H1 (cell line): ENCODE measurements around the gene SLC7A14. TPM values are rescaled to one million over a fixed set of nuclear protein-coding genes. Genes with fewer than 3 reads are reported as not detected.

Experiments
- CTCF ChIA-PET: fragments of 300-600 bp; sonication (Branson Sonifier 250); formaldehyde crosslinking; loops from one replicate; lab custom pipeline; 2021; ENCODE audit not compliant: partially characterized antibody; lab: Charles Lee
- POLR2A ChIA-PET: fragments of 300-600 bp; sonication (Branson Sonifier 250); formaldehyde crosslinking; loops from one replicate; lab custom pipeline; 2021; ENCODE audit warnings: inconsistent platforms; ENCODE audit not compliant: partially characterized antibody; lab: Charles Lee
- DNase-seq, 2 experiments: peaks; one replicate each; pipeline versions ENCODE4 v3.0.0 to v3.0.0-alpha.2; 2010 to 2022; ENCODE audit warnings: low spot score in 2 of 2, low read depth in 1 of 2, mixed read lengths in 1 of 2
- FAIRE-seq: peaks from 2 replicates; lab custom pipeline; 2011; peaks lifted over from hg19 to GRCh38; lab: Jason Lieb, UNC
- H2AFZ ChIP-seq: 2 replicates; pipeline ENCODE4 v1.8.1; 2012; ENCODE audit warnings: low read length, inconsistent platforms
- H2AK5ac ChIP-seq: 2 replicates; pipeline ENCODE4 v1.6.1; 2013; ENCODE audit warnings: low read depth, low read length
- H2BK120ac ChIP-seq: replicated peaks from 2 replicates; pipeline ENCODE3; 2013; ENCODE audit warnings: low read depth, low read length, inconsistent platforms
- H2BK12ac ChIP-seq: 2 replicates; pipeline ENCODE4 v1.6.1; 2013; ENCODE audit warnings: low read depth, low read length
- H2BK15ac ChIP-seq: 2 replicates; pipeline ENCODE4 v1.6.1; 2013; ENCODE audit warnings: low read length
- H2BK20ac ChIP-seq: 2 replicates; pipeline ENCODE4 v1.6.1; 2013; ENCODE audit warnings: low read length
- H2BK5ac ChIP-seq: 2 replicates; pipeline ENCODE4 v1.6.1; 2013; ENCODE audit warnings: low read depth, low read length
- H3K14ac ChIP-seq: 2 replicates; pipeline ENCODE4 v1.6.1; 2013; ENCODE audit warnings: inconsistent platforms; ENCODE audit not compliant: insufficient read length
- H3K18ac ChIP-seq: 2 replicates; pipeline ENCODE4 v1.6.1; 2013; ENCODE audit warnings: low read length; ENCODE audit errors: extremely low read depth
- H3K23ac ChIP-seq: 2 replicates; pipeline ENCODE4 v1.6.1; 2013; ENCODE audit warnings: inconsistent platforms; ENCODE audit not compliant: insufficient read length
- H3K23me2 ChIP-seq: 2 replicates; pipeline ENCODE4 v1.6.1; 2013; ENCODE audit warnings: low read depth, low read length
- H3K27ac ChIP-seq: 2 replicates; pipeline ENCODE4 v1.6.1; 2011; ENCODE audit warnings: low read depth, low read length, inconsistent platforms
- H3K27me3 ChIP-seq, 4 experiments: replicated peaks in 1 of 4; 1 replicate in 1 of 4; 2 replicates in 3 of 4; pipeline versions ENCODE4 v1.6.1 to v1.8.1; 2011 to 2013; ENCODE audit warnings: low read length in 3 of 4, mild to moderate bottlenecking in 3 of 4, inconsistent platforms in 2 of 4, mixed read lengths in 2 of 4, moderate library complexity in 1 of 4; ENCODE audit not compliant: control insufficient read depth in 3 of 4, insufficient read depth in 3 of 4; ENCODE audit errors: extremely low read depth in 1 of 4
- H3K36me3 ChIP-seq, 4 experiments: 2 replicates each; pipeline versions ENCODE4 v1.6.1 to v1.8.1; 2011 to 2013; ENCODE audit warnings: mild to moderate bottlenecking in 4 of 4, low read length in 3 of 4, moderate library complexity in 2 of 4, control low read depth in 1 of 4, inconsistent platforms in 1 of 4; ENCODE audit not compliant: insufficient read depth in 4 of 4, control insufficient read depth in 2 of 4
- H3K4ac ChIP-seq: replicated peaks from 2 replicates; pipeline ENCODE3; 2013; ENCODE audit warnings: low read length, low read depth, mixed read lengths, inconsistent platforms; ENCODE audit not compliant: insufficient read length
- H3K4me1 ChIP-seq, 4 experiments: replicated peaks in 1 of 4; 1 replicate in 1 of 4; 2 replicates in 3 of 4; pipeline versions ENCODE4 v1.6.1 to v1.8.1; 2011 to 2013; ENCODE audit warnings: low read length in 3 of 4, inconsistent platforms in 2 of 4, mixed read lengths in 1 of 4; ENCODE audit not compliant: insufficient read depth in 4 of 4, control insufficient read depth in 3 of 4
- H3K4me2 ChIP-seq, 2 experiments: 2 replicates each; pipeline versions ENCODE4 v1.6.1 to v1.8.1; 2011 to 2013; ENCODE audit warnings: low read depth in 2 of 2, low read length in 2 of 2, control low read depth in 1 of 2, inconsistent platforms in 1 of 2, mild to moderate bottlenecking in 1 of 2; ENCODE audit not compliant: insufficient read depth in 1 of 2
- H3K4me3 ChIP-seq, 4 experiments: fragments of 200-600, 300-600 bp in 1 of 4; sonication (generic), shearing (Covaris generic), sonication (Bioruptor Twin) in 1 of 4; 2 replicates each; pipeline versions ENCODE4 v1.5.1 to v1.8.1; 2011 to 2016; ENCODE audit warnings: low read length in 4 of 4, low read depth in 3 of 4, control low read depth in 2 of 4, inconsistent platforms in 2 of 4, mild to moderate bottlenecking in 2 of 4, mixed read lengths in 1 of 4, moderate library complexity in 1 of 4; ENCODE audit not compliant: insufficient read depth in 2 of 4; ENCODE audit errors: extremely low read depth in 1 of 4
- H3K56ac ChIP-seq: replicated peaks from 2 replicates; pipeline ENCODE3; 2013; ENCODE audit warnings: low read depth, mild to moderate bottlenecking, mixed read lengths, low read length, inconsistent platforms; ENCODE audit not compliant: insufficient read length
- H3K79me1 ChIP-seq: 2 replicates; pipeline ENCODE4 v1.6.1; 2013; ENCODE audit warnings: low read depth, low read length, control low read depth
- H3K79me2 ChIP-seq, 2 experiments: 2 replicates each; pipeline versions ENCODE4 v1.6.1 to v1.8.1; 2012 to 2013; ENCODE audit warnings: low read length in 2 of 2, mild to moderate bottlenecking in 2 of 2, inconsistent platforms in 1 of 2; ENCODE audit not compliant: insufficient read depth in 2 of 2, control insufficient read depth in 1 of 2
- H3K9ac ChIP-seq, 4 experiments: replicated peaks in 1 of 4; 1 replicate in 1 of 4; 2 replicates in 3 of 4; pipeline versions ENCODE4 v1.6.1 to v1.8.1; 2011 to 2013; ENCODE audit warnings: low read depth in 3 of 4, low read length in 3 of 4, control low read depth in 2 of 4, mild to moderate bottlenecking in 2 of 4, moderate library complexity in 2 of 4, inconsistent platforms in 1 of 4; ENCODE audit errors: extremely low read depth in 1 of 4
- H3K9me3 ChIP-seq, 2 experiments: 2 replicates each; pipeline versions ENCODE4 v1.6.1 to v1.8.1; 2012 to 2013; ENCODE audit warnings: mild to moderate bottlenecking in 2 of 2, moderate library complexity in 2 of 2, control low read depth in 1 of 2, inconsistent platforms in 1 of 2, low read depth in 1 of 2, low read length in 1 of 2, mixed read lengths in 1 of 2; ENCODE audit not compliant: insufficient read depth in 2 of 2
- H4K20me1 ChIP-seq, 2 experiments: replicated peaks in 1 of 2; 2 replicates each; pipeline versions ENCODE3 to v1.8.1; 2011 to 2013; ENCODE audit warnings: inconsistent platforms in 2 of 2, low read length in 2 of 2, mild to moderate bottlenecking in 1 of 2; ENCODE audit not compliant: insufficient read depth in 2 of 2, control insufficient read depth in 1 of 2
- H4K5ac ChIP-seq: 2 replicates; pipeline ENCODE4 v1.6.1; 2013; ENCODE audit warnings: low read length, low read depth, mixed read lengths, inconsistent platforms; ENCODE audit not compliant: insufficient read length
- H4K8ac ChIP-seq: 2 replicates; pipeline ENCODE4 v1.8.0; 2013; ENCODE audit warnings: mild to moderate bottlenecking, moderate library complexity, low read length, inconsistent platforms; ENCODE audit not compliant: insufficient read depth; ENCODE audit errors: extremely low read depth
- H4K91ac ChIP-seq: replicated peaks from 2 replicates; pipeline ENCODE3; 2013; ENCODE audit warnings: low read length, mixed read lengths, inconsistent platforms; ENCODE audit not compliant: insufficient read length
- CEBPB ChIP-seq: IDR thresholded peaks from 2 replicates; pipeline ENCODE4 v1.6.1; 2012; ENCODE audit warnings: low read depth, low read length
- CHD1 ChIP-seq: IDR thresholded peaks from 2 replicates; pipeline ENCODE4 v1.6.1; 2012; ENCODE audit warnings: low read depth, low read length, improper control_type of control experiment
- CHD2 ChIP-seq: IDR thresholded peaks from 2 replicates; pipeline ENCODE4 v1.6.1; 2012; ENCODE audit warnings: low read length, improper control_type of control experiment
- EGR1 ChIP-seq: IDR thresholded peaks from 2 replicates; pipeline ENCODE4 v1.6.1; 2011; ENCODE audit warnings: low read depth, low read length, borderline replicate concordance
- EZH2 ChIP-seq: fragments of 200-600 bp; sonication (generic); IDR thresholded peaks from 2 replicates; pipeline ENCODE4 v1.7.1; 2012; ENCODE audit warnings: low read depth, mild to moderate bottlenecking, moderate library complexity, low read length, inconsistent platforms; ENCODE audit not compliant: severe bottlenecking
- HDAC6 ChIP-seq: IDR thresholded peaks from one replicate; pipeline ENCODE4 v1.7.1; 2012; ENCODE audit warnings: low read depth, mild to moderate bottlenecking, inconsistent platforms, low read length, moderate library complexity
- MAFK ChIP-seq: IDR thresholded peaks from 2 replicates; pipeline ENCODE4 v1.6.1; 2012; ENCODE audit warnings: low read depth, mild to moderate bottlenecking, improper control_type of control experiment, low read length
- NRF1 ChIP-seq: IDR thresholded peaks from 2 replicates; pipeline ENCODE4 v1.6.1; 2011; ENCODE audit warnings: mild to moderate bottlenecking, low read depth, low read length, improper control_type of control experiment
- POU5F1 ChIP-seq: IDR thresholded peaks from 2 replicates; pipeline ENCODE4 v1.6.1; 2011; ENCODE audit warnings: low read depth, mild to moderate bottlenecking, low read length, moderate library complexity
- SIRT6 ChIP-seq: IDR thresholded peaks from one replicate; pipeline ENCODE4 v1.7.1; 2012; ENCODE audit warnings: low read length, inconsistent platforms
- SP4 ChIP-seq: IDR thresholded peaks from 2 replicates; pipeline ENCODE4 v1.6.1; 2012; ENCODE audit warnings: low read length, inconsistent platforms
- SRF ChIP-seq: IDR thresholded peaks from 2 replicates; pipeline ENCODE4 v1.6.1; 2011; ENCODE audit warnings: mild to moderate bottlenecking, low read depth, low read length, moderate library complexity
- SUZ12 ChIP-seq: fragments of 200-600 bp; sonication (generic); IDR thresholded peaks from 2 replicates; pipeline ENCODE4 v1.6.1; 2012; ENCODE audit warnings: mild to moderate bottlenecking, inconsistent platforms, low read length, moderate library complexity, mixed read lengths
- TAF7 ChIP-seq: optimal IDR thresholded peaks from 2 replicates; pipeline ENCODE3; 2011; ENCODE audit warnings: low read depth, mild to moderate bottlenecking, inconsistent platforms, low read length, moderate library complexity, borderline replicate concordance
- TBP ChIP-seq: IDR thresholded peaks from 2 replicates; pipeline ENCODE4 v1.6.1; 2011; ENCODE audit warnings: low read depth, low read length, improper control_type of control experiment
- WGBS, 2 experiments: shearing (Covaris generic) in 1 of 2; methylation state at CpG; one replicate each; pipeline versions ENCODE4 v1.1.6 to v1.1.7; 2013 to 2015; ENCODE audit warnings: low lambda C conversion rate in 2 of 2, mixed read lengths in 2 of 2, inconsistent platforms in 1 of 2, low coverage in 1 of 2, missing lambda C conversion rate in 1 of 2; ENCODE audit not compliant: insufficient replicate concordance in 2 of 2, insufficient coverage in 1 of 2, insufficient read length in 1 of 2; ENCODE audit errors: extremely low coverage in 1 of 2, missing lambda C conversion rate in 1 of 2; 5-methylcytosine and 5-hydroxymethylcytosine counted together
- polyA plus RNA-seq, 7 experiments: library from polyadenylated mRNA; depleted of rRNA in 3 of 7; stranded (reverse) in 5 of 7; unstranded in 2 of 7; fragments of >200 nt in 5 of 7; fragments of 200-250 nt in 2 of 7; gene quantifications; 1 replicate in 5 of 7; 2 replicates in 1 of 7; 4 replicates in 1 of 7; pipeline versions ENCODE4 v1.2.1 to v1.2.3, GENCODE V29; 2011 to 2013; ENCODE audit warnings: missing spikeins in 2 of 7, mixed read lengths in 2 of 7
- total RNA-seq: library from RNA; stranded (reverse); fragmentation: NEBNext Ultra II Directional; extraction: Animal tissue kit (Norgen Biotek cat#: 25700); gene quantifications from 2 replicates; pipeline ENCODE4 v1.2.1, GENCODE V29; 2021

The SLC7A14 gene
- total and polyA plus RNA-seq, 2 of the 8 experiments (the other 6 are each of a cell fraction or from before 2014, with no cell fraction given) = 0.21 to 0.95 TPM

GRCh38 chr3:170589113-170589512 lies 3.2 kb upstream of the SLC7A14 start:
- Histone ChIP-seq H4K8ac (no peak overlapping the region), H3K4ac (no peak overlapping the region)
- FAIRE-seq = no peak
- TF ChIP-seq TAF7 = no peak
- no peak for TF ChIP-seq SUZ12
- TF ChIP-seq EGR1 = no peak
- TF ChIP-seq POU5F1 = no peak
- TF ChIP-seq CEBPB = no peak
- no peak for TF ChIP-seq CHD2
- TF ChIP-seq SP4 = no peak
- TF ChIP-seq MAFK = no peak
- no peak for TF ChIP-seq HDAC6
- no peak for TF ChIP-seq TBP
- no peak for TF ChIP-seq NRF1
- no peak for TF ChIP-seq SIRT6
- no peak for TF ChIP-seq CHD1
- no peak for TF ChIP-seq SRF
- TF ChIP-seq EZH2 = no peak

More at GRCh38 chr3:170589113-170589512, 3.2 kb upstream of the SLC7A14 start:
- no peaks in the 10 kb centered on the region for H3K9me3 ChIP-seq
- peaks cover 6% of the 10 kb centered on the region; the same call in 1 of the 2 replicates for H3K23me2 ChIP-seq
- no peaks in the 10 kb centered on the region for H3K79me1 ChIP-seq
- H3K4me1 ChIP-seq = peaks cover 0 to 7% (median 3%) of the 10 kb centered on the region in 4 experiments; a peak in 4 of 7 replicates
- no peak overlapping the region for H3K56ac ChIP-seq
- no peak overlapping the region for H2BK20ac ChIP-seq
- peaks cover 0 to 25% (median 21%) of the 10 kb centered on the region in 4 experiments; a peak in 6 of 7 replicates for H3K27me3 ChIP-seq
- no peak overlapping the region for H3K18ac ChIP-seq
- no peak overlapping the region for H2BK15ac ChIP-seq
- H3K27ac ChIP-seq = no peak overlapping the region
- H3K4me3 ChIP-seq = no peak overlapping the region
- no peak overlapping the region for H3K9ac ChIP-seq
- H4K20me1 ChIP-seq = peaks cover 0 to 2% of the 10 kb centered on the region in 2 experiments
- H3K36me3 ChIP-seq = no peaks in the 10 kb centered on the region
- H2AK5ac ChIP-seq = no peak overlapping the region
- H2BK120ac ChIP-seq = no peak overlapping the region
- H4K91ac ChIP-seq = no peak overlapping the region
- ChIA-PET CTCF (interaction anchor here (1.4 kb wide), 1 partner anchor 223 kb away, joined by 6 read pairs; no protein-coding TSS in a partner anchor), POLR2A (no interaction called here)
- H3K23ac ChIP-seq = no peak overlapping the region
- H2BK12ac ChIP-seq = no peak overlapping the region
- no peak overlapping the region for H2AFZ ChIP-seq
- DNase-seq = no peak
- WGBS, 2 experiments = 94% methylated on average over 2 of the region's 2 CpGs; no CpG with 5 or more reads in 1 of the 2 experiments
- no peaks in the 10 kb centered on the region for H3K79me2 ChIP-seq
- H3K4me2 ChIP-seq = no peak overlapping the region
- H3K14ac ChIP-seq = no peak overlapping the region
- H4K5ac ChIP-seq = no peak overlapping the region
- H2BK5ac ChIP-seq = no peak overlapping the region
